Uterus (tissue), 4 donors: ENCODE measurements around the gene GRK5. TPM values are rescaled to one million over a fixed set of nuclear protein-coding genes. Genes with fewer than 3 reads are reported as not detected.

Source experiments
- DNase-seq, 2 donors: peaks; one replicate each; pipeline ENCODE4 v3.0.0-alpha.2; 2019 to 2020
- H3K27ac ChIP-seq, 2 donors: fragments of 200-600 bp; sonication (generic); 1 replicate in 1 of 2; 2 replicates in 1 of 2; pipeline ENCODE4 v1.5.1; 2016 to 2018
- H3K27me3 ChIP-seq, 2 donors: fragments of 200-600 bp; sonication (generic); one replicate each; pipeline ENCODE4 v1.5.1; 2018 to 2019; ENCODE audit warnings: control low read depth in 1 of 2
- H3K36me3 ChIP-seq, 2 donors: fragments of 200-600 bp; sonication (generic); one replicate each; pipeline ENCODE4 v1.5.1; 2019; ENCODE audit warnings: control low read depth in 1 of 2
- H3K4me1 ChIP-seq, 2 donors: fragments of 200-600 bp; sonication (generic); one replicate each; pipeline ENCODE4 v1.5.1; 2018 to 2019; ENCODE audit warnings: control low read depth in 1 of 2
- H3K4me3 ChIP-seq, 2 donors: fragments of 200-600 bp; sonication (generic); 1 replicate in 1 of 2; 2 replicates in 1 of 2; pipeline ENCODE4 v1.5.1; 2018 to 2019; ENCODE audit warnings: mild to moderate bottlenecking in 1 of 2
- H3K9me3 ChIP-seq, 2 donors: fragments of 200-600 bp; sonication (generic); one replicate each; pipeline ENCODE4 v1.5.1; 2019; ENCODE audit warnings: control low read depth in 1 of 2
- POLR2A ChIP-seq, 2 donors: fragments of 450-650 bp; IDR thresholded peaks; one replicate each; pipeline ENCODE4 v1.6.1; 2016; ENCODE audit warnings: antibody characterized with exemption in 2 of 2, mild to moderate bottlenecking in 1 of 2, moderate library complexity in 1 of 2
- intact Hi-C: fragments of 100-400 bp; cut with DNase I; formaldehyde crosslinking; loops from one replicate; pipeline ENCODE4 v1.15.1; 2023; ENCODE audit warnings: low total_unique reads
- total RNA-seq, 4 donors: library from RNA; depleted of rRNA in 3 of 4; stranded (reverse); fragments of >200 nt in 3 of 4; gene quantifications; one replicate each; pipeline versions ENCODE4 v1.1.0 to v1.2.4, GENCODE V29; 2014 to 2023
- TF ChIP-seq, protein P1 (sequence below), 4 experiments: fragments of 200-600 bp in 2 of 4; fragments of 450-650 bp in 2 of 4; sonication (generic) in 2 of 4; IDR thresholded peaks; one replicate each; pipeline ENCODE4 v1.5.1; 2016 to 2019; ENCODE audit warnings: antibody characterized with exemption in 4 of 4, mild to moderate bottlenecking in 2 of 4, moderate library complexity in 1 of 4
- donor health status: DM: yes; HTN: yes; CAD: no.

Gene GRK5
- total RNA-seq, result 10 to 100 TPM; 11.6 to 34.6 (median 14.1) TPM

- H3K27ac ChIP-seq, result peak within 1 kb of the TSS; percentile 99 to 100
- H3K4me1 ChIP-seq, result peaks cover 0 to 6% of the 10 kb centered on the region in 2 donors
- intact Hi-C loops, result loop anchor here (5.0 kb wide), 1 partner anchor 45 kb away; no protein-coding TSS in a partner anchor
- peak; percentile 93 to 95 for DNase-seq
- H3K9me3 ChIP-seq, result no peaks in the 10 kb centered on the region
- peak; percentile 77 to 82 for TF ChIP-seq POLR2A (IDR thresholded peaks at IDR 0.05)
- TF ChIP-seq, protein P1, sequence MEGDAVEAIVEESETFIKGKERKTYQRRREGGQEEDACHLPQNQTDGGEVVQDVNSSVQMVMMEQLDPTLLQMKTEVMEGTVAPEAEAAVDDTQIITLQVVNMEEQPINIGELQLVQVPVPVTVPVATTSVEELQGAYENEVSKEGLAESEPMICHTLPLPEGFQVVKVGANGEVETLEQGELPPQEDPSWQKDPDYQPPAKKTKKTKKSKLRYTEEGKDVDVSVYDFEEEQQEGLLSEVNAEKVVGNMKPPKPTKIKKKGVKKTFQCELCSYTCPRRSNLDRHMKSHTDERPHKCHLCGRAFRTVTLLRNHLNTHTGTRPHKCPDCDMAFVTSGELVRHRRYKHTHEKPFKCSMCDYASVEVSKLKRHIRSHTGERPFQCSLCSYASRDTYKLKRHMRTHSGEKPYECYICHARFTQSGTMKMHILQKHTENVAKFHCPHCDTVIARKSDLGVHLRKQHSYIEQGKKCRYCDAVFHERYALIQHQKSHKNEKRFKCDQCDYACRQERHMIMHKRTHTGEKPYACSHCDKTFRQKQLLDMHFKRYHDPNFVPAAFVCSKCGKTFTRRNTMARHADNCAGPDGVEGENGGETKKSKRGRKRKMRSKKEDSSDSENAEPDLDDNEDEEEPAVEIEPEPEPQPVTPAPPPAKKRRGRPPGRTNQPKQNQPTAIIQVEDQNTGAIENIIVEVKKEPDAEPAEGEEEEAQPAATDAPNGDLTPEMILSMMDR (IDR thresholded peaks at IDR 0.05), result no peak
- H3K36me3 ChIP-seq, result no peaks in the 10 kb centered on the region
- no peaks in the 10 kb centered on the region for H3K27me3 ChIP-seq
- H3K4me3 ChIP-seq, result peak within 1 kb of the TSS; percentile 70 to 90
These were observed at the start of gene GRK5 for GRCh38 chr10:119207366-119207666. GRK5 (plus strand) TSS chr10:119207571; CDS start chr10:119207918, 347 bp downstream.

DNA sequence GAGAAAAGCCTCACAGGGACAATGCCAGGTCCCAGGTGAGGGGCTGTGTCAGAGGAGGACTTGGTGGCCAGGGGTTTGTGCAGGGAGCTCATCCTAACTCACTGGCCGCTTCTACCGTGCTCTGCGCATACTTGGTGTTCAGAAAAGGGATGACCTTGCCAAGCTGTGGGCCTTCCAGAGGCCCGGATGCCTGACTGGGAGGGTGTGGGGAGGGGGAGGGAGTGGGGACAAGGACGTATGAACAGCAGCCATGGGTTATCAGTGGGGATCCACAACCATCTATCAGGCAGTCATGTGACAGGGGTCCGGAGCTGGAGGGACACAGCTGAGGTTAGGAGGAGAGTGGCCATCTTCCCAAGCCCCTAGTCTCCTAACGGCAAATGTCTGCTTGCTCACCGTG lies 48.0 kb upstream of the GRK5 start:
- Histone ChIP-seq H3K36me3 (no peaks in the 10 kb centered on the region), H3K9me3 (no peaks in the 10 kb centered on the region), H3K27me3 (no peaks in the 10 kb centered on the region), H3K27ac (no peak overlapping the region), H3K4me1 (no peaks in the 10 kb centered on the region), H3K4me3 (no peak overlapping the region)
- intact Hi-C loops, result no loop called here
- no peak for TF ChIP-seq POLR2A (IDR thresholded peaks at IDR 0.05)
- TF ChIP-seq, protein P1 (IDR thresholded peaks at IDR 0.05), result no peak
- DNase-seq, result no peak

GRCh38 chr10:119161680-119162451 lies 45.5 kb upstream of the GRK5 start:
- intact Hi-C loops, result no loop called here
- peak overlapping the region; percentile 3 to 38 for H3K27ac ChIP-seq

GRCh38 chr10:119162452-119163092 lies 44.8 kb upstream of the GRK5 start:
- intact Hi-C loops, result no loop called here
- no peaks in the 10 kb centered on the region for H3K9me3 ChIP-seq
- no peaks in the 10 kb centered on the region for H3K27me3 ChIP-seq
- H3K4me3 ChIP-seq, result no peak overlapping the region
- no peak overlapping the region for H3K27ac ChIP-seq
- H3K36me3 ChIP-seq, result no peaks in the 10 kb centered on the region
- DNase-seq, result no peak
- no peaks in the 10 kb centered on the region for H3K4me1 ChIP-seq
- TF ChIP-seq, protein P1 (IDR thresholded peaks at IDR 0.05), result no peak
- TF ChIP-seq POLR2A (IDR thresholded peaks at IDR 0.05), result no peak

More at GRCh38 chr10:119161680-119162451, 45.5 kb upstream of the GRK5 start:
- Histone ChIP-seq H3K4me1 (no peaks in the 10 kb centered on the region), H3K9me3 (no peaks in the 10 kb centered on the region), H3K36me3 (no peaks in the 10 kb centered on the region), H3K27me3 (no peaks in the 10 kb centered on the region), H3K4me3 (no peak overlapping the region)
- no peak for DNase-seq
- TF ChIP-seq, protein P1 (IDR thresholded peaks at IDR 0.05), result peak in 2 of 4 experiments; percentile 28 to 30
- TF ChIP-seq POLR2A (IDR thresholded peaks at IDR 0.05), result no peak
